Smooth muscle cell (in vitro differentiated cells): Measurements from ENCODE around the gene MCTP2. TPM values are rescaled to one million over a fixed set of nuclear protein-coding genes. Genes with fewer than 3 reads are reported as not detected.

Source experiments
- DNase-seq: peaks from one replicate; lab custom pipeline; 2025; ENCODE audit not compliant: unreplicated experiment; lab: John Stamatoyannopoulos, UW
- H2AFZ ChIP-seq: fragments of 200-600 bp; sonication (generic); 2 replicates; pipeline ENCODE4 v1.6.0; 2016; ENCODE audit warnings: antibody characterized with exemption, low read depth, mild to moderate bottlenecking
- H3F3A ChIP-seq: fragments of 200-600 bp; sonication (generic); 2 replicates; pipeline ENCODE4 v1.6.0; 2017; ENCODE audit warnings: antibody characterized with exemption, low read depth
- H3K27ac ChIP-seq: fragments of 200-600 bp; sonication (generic); 2 replicates; pipeline ENCODE4 v1.5.1; 2016; ENCODE audit warnings: low read depth, mild to moderate bottlenecking
- H3K27me3 ChIP-seq: fragments of 200-600 bp; sonication (generic); 2 replicates; pipeline ENCODE4 v1.6.1; 2016; ENCODE audit warnings: low read depth, mild to moderate bottlenecking
- H3K36me3 ChIP-seq: fragments of 200-600 bp; sonication (generic); 2 replicates; pipeline ENCODE4 v1.5.1; 2016; ENCODE audit warnings: low read depth
- H3K4me1 ChIP-seq: fragments of 200-600 bp; sonication (generic); 2 replicates; pipeline ENCODE4 v1.5.1; 2016; ENCODE audit warnings: low read depth
- H3K4me2 ChIP-seq: fragments of 200-600 bp; sonication (generic); 2 replicates; pipeline ENCODE4 v1.6.0; 2016; ENCODE audit warnings: mild to moderate bottlenecking
- H3K4me3 ChIP-seq: fragments of 200-600 bp; sonication (generic); 2 replicates; pipeline ENCODE4 v1.5.1; 2016; ENCODE audit warnings: mild to moderate bottlenecking
- H3K79me2 ChIP-seq: fragments of 200-600 bp; sonication (generic); 2 replicates; pipeline ENCODE4 v1.6.0; 2016; ENCODE audit warnings: low read depth, mild to moderate bottlenecking
- H3K9ac ChIP-seq: fragments of 200-600 bp; sonication (generic); 2 replicates; pipeline ENCODE4 v1.6.0; 2016; ENCODE audit warnings: low read depth
- H3K9me3 ChIP-seq: fragments of 200-600 bp; sonication (generic); replicated peaks from 2 replicates; pipeline ENCODE4 v1.5.1; 2016; ENCODE audit warnings: low read depth
- H4K20me1 ChIP-seq: fragments of 200-600 bp; sonication (generic); 2 replicates; pipeline ENCODE4 v1.6.0; 2016; ENCODE audit warnings: low read depth
- WGBS: methylation state at CpG from one replicate; pipeline ENCODE4 v1.1.7; 2016; ENCODE audit warnings: low lambda C conversion rate; 5-methylcytosine and 5-hydroxymethylcytosine counted together
- polyA plus RNA-seq: library from polyadenylated mRNA; unstranded; fragments of >200 nt; fragmentation: Nextera tagmentation; extraction: Ambion mirVana; gene quantifications from 2 replicates; pipeline ENCODE4 v1.2.1, GENCODE V29; 2016
- total RNA-seq: library from RNA; depleted of rRNA; stranded (reverse); fragments of >200 nt; gene quantifications from 2 replicates; pipeline ENCODE4 v1.2.3, GENCODE V29; 2014
- TF ChIP-seq, protein P1 (sequence below): fragments of 200-600 bp; sonication (generic); IDR thresholded peaks from 2 replicates; pipeline ENCODE4 v1.5.1; 2017; ENCODE audit warnings: borderline replicate concordance, mild to moderate bottlenecking, antibody characterized with exemption; ENCODE audit not compliant: insufficient read depth, poor library complexity, severe bottlenecking

MCTP2 gene
- total and polyA plus RNA-seq, 2 experiments from 2014 or later: 12.1 to 32.1 TPM

DNA sequence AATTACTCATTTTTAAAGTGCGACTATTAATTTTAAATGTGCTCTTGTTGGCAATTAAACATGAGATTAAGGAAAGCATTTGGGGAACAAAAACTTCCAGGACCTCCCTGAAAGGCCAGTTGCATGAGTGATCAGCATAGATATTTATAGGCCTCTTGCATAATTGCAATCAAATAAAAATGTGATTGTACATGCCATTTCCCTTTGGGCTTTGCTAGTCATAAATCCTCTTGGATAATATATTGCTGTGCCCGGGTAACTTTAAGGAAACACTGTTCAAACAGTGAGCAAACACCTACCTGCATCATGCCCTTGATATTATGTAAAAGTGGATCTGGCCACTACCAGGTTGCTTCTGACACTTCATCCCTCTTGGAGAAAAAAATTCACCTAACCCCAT, 239.1 kb downstream of the MCTP2 start:
- no peaks in the 10 kb centered on the region for H4K20me1 ChIP-seq
- H3K9me3 ChIP-seq: no peaks in the 10 kb centered on the region
- H3K4me3 ChIP-seq: no peak overlapping the region
- H2AFZ ChIP-seq: no peak overlapping the region
- H3K27me3 ChIP-seq: no peaks in the 10 kb centered on the region
- H3K4me1 ChIP-seq: no peaks in the 10 kb centered on the region
- no peak overlapping the region for H3K4me2 ChIP-seq
- H3K79me2 ChIP-seq: no peaks in the 10 kb centered on the region
- TF ChIP-seq, protein P1, sequence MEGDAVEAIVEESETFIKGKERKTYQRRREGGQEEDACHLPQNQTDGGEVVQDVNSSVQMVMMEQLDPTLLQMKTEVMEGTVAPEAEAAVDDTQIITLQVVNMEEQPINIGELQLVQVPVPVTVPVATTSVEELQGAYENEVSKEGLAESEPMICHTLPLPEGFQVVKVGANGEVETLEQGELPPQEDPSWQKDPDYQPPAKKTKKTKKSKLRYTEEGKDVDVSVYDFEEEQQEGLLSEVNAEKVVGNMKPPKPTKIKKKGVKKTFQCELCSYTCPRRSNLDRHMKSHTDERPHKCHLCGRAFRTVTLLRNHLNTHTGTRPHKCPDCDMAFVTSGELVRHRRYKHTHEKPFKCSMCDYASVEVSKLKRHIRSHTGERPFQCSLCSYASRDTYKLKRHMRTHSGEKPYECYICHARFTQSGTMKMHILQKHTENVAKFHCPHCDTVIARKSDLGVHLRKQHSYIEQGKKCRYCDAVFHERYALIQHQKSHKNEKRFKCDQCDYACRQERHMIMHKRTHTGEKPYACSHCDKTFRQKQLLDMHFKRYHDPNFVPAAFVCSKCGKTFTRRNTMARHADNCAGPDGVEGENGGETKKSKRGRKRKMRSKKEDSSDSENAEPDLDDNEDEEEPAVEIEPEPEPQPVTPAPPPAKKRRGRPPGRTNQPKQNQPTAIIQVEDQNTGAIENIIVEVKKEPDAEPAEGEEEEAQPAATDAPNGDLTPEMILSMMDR: no peak
- no peak overlapping the region for H3K9ac ChIP-seq
- H3K27ac ChIP-seq: no peak overlapping the region
- 83% methylated on average over 2 of the region's 2 CpGs for WGBS
- no peaks in the 10 kb centered on the region for H3F3A ChIP-seq
- no peak for DNase-seq
- no peaks in the 10 kb centered on the region for H3K36me3 ChIP-seq

DNA sequence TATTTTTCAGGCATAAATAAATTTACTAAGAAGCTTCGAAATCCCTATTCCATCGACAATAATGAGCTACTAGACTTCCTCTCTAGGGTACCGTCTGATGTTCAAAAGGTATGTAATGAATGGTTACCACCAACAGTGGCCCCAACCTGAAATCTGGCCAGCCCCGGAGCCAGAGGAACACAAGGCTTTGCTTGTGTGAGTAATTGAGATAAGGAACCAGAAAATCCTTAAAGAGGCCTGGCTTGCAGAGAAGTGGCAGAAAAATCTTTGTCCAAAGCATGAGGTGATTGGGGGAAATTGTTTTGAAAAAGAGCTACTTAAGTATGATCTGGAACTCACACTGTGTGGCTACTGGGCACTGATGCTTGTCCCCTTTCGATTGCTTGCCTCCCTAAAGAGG, 245.3 kb downstream of the MCTP2 start:
- Histone ChIP-seq H3K27ac (no peak overlapping the region), H2AFZ (no peak overlapping the region), H3K4me3 (no peak overlapping the region), H3F3A (no peaks in the 10 kb centered on the region), H3K27me3 (no peaks in the 10 kb centered on the region), H3K9me3 (no peaks in the 10 kb centered on the region), H3K4me1 (peaks cover 4% of the 10 kb centered on the region), H3K9ac (no peak overlapping the region), H3K36me3 (no peaks in the 10 kb centered on the region), H3K79me2 (no peaks in the 10 kb centered on the region), H3K4me2 (no peak overlapping the region), H4K20me1 (no peaks in the 10 kb centered on the region)
- TF ChIP-seq, protein P1: no peak
- no peak for DNase-seq
- WGBS: 51% methylated on average over 5 of the region's 5 CpGs

DNA sequence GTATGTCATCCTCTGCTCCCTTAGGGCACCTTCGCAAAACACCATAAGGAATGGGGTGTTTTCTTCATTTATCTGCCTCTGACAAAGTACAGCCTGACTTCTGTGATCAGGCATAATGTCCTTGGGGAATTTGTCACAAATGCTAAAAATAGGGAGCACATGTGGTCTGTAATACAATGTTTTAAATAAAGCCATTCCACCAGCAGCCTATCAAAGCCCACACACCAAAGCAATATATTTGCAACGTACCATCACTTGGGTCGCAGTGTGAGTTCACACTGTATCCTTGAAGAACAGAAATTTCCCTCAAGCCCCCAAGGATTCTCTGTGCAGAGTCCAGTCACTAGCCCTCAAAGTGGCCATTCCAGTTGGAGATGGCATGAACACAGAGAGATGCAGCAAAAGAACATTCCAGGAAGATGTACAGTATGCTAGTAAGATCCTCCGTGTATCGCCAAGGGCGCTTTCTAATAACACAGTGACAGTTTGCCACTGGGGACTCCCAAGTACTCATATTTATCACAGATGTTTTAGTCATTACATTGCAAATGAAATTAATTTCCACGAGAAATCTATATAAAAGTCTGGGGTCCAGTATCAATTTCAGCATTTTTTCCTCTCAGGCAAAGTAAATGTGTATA, 246.7 kb downstream of the MCTP2 start:
- no peaks in the 10 kb centered on the region for H3K27me3 ChIP-seq
- DNase-seq: no peak
- H3K9me3 ChIP-seq: no peaks in the 10 kb centered on the region
- no peaks in the 10 kb centered on the region for H4K20me1 ChIP-seq
- H3K27ac ChIP-seq: no peak overlapping the region
- TF ChIP-seq, protein P1: no peak
- H3K4me2 ChIP-seq: no peak overlapping the region
- H3K4me3 ChIP-seq: no peak overlapping the region
- 92% methylated on average over 7 of the region's 7 CpGs for WGBS
- no peaks in the 10 kb centered on the region for H3K79me2 ChIP-seq
- peaks cover 4% of the 10 kb centered on the region for H3K4me1 ChIP-seq
- no peaks in the 10 kb centered on the region for H3F3A ChIP-seq
- no peak overlapping the region for H3K9ac ChIP-seq
- H3K36me3 ChIP-seq: no peaks in the 10 kb centered on the region
- no peak overlapping the region for H2AFZ ChIP-seq

DNA sequence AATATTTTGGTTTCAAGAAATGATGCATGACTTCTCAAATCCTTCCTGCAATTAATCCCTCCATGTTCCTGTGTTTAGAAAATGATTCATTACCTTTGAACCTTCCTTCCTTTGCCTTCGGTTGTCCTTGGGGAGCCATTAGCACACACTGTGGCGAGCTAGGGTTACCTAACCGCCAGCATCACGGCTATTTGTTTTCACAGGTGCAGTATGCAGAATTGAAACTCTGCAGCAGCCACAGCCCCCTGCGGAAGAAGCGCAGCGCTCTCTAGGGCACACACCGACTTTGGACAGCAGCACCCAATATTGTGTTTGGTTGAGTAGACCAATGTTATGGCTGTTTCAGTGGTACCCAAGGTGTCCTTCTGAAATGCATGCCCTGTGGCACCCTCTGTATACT, 247.4 kb downstream of the MCTP2 start:
- Histone ChIP-seq H3K4me1 (peaks cover 4% of the 10 kb centered on the region), H3F3A (no peaks in the 10 kb centered on the region), H3K4me2 (no peak overlapping the region), H4K20me1 (no peaks in the 10 kb centered on the region), H3K79me2 (no peaks in the 10 kb centered on the region), H3K36me3 (no peaks in the 10 kb centered on the region), H2AFZ (no peak overlapping the region), H3K9me3 (no peaks in the 10 kb centered on the region), H3K27ac (no peak overlapping the region), H3K27me3 (no peaks in the 10 kb centered on the region), H3K9ac (no peak overlapping the region), H3K4me3 (no peak overlapping the region)
- no peak for DNase-seq
- TF ChIP-seq, protein P1: no peak
- 97% methylated on average over 8 of the region's 8 CpGs for WGBS
